Smooth muscle cell (in vitro differentiated cells): Measurements from ENCODE around the gene EWSR1. TPM values are rescaled to one million over a fixed set of nuclear protein-coding genes. Genes with fewer than 3 reads are reported as not detected.

Experiments used
- DNase-seq: peaks from one replicate; lab custom pipeline; 2025; ENCODE audit not compliant: unreplicated experiment; lab: John Stamatoyannopoulos, UW
- H2AFZ ChIP-seq: fragments of 200-600 bp; sonication (generic); 2 replicates; pipeline ENCODE4 v1.6.0; 2016; ENCODE audit warnings: antibody characterized with exemption, low read depth, mild to moderate bottlenecking
- H3F3A ChIP-seq: fragments of 200-600 bp; sonication (generic); 2 replicates; pipeline ENCODE4 v1.6.0; 2017; ENCODE audit warnings: antibody characterized with exemption, low read depth
- H3K27ac ChIP-seq: fragments of 200-600 bp; sonication (generic); 2 replicates; pipeline ENCODE4 v1.5.1; 2016; ENCODE audit warnings: low read depth, mild to moderate bottlenecking
- H3K27me3 ChIP-seq: fragments of 200-600 bp; sonication (generic); 2 replicates; pipeline ENCODE4 v1.6.1; 2016; ENCODE audit warnings: low read depth, mild to moderate bottlenecking
- H3K36me3 ChIP-seq: fragments of 200-600 bp; sonication (generic); 2 replicates; pipeline ENCODE4 v1.5.1; 2016; ENCODE audit warnings: low read depth
- H3K4me1 ChIP-seq: fragments of 200-600 bp; sonication (generic); 2 replicates; pipeline ENCODE4 v1.5.1; 2016; ENCODE audit warnings: low read depth
- H3K4me2 ChIP-seq: fragments of 200-600 bp; sonication (generic); 2 replicates; pipeline ENCODE4 v1.6.0; 2016; ENCODE audit warnings: mild to moderate bottlenecking
- H3K4me3 ChIP-seq: fragments of 200-600 bp; sonication (generic); 2 replicates; pipeline ENCODE4 v1.5.1; 2016; ENCODE audit warnings: mild to moderate bottlenecking
- H3K79me2 ChIP-seq: fragments of 200-600 bp; sonication (generic); 2 replicates; pipeline ENCODE4 v1.6.0; 2016; ENCODE audit warnings: low read depth, mild to moderate bottlenecking
- H3K9ac ChIP-seq: fragments of 200-600 bp; sonication (generic); 2 replicates; pipeline ENCODE4 v1.6.0; 2016; ENCODE audit warnings: low read depth
- H3K9me3 ChIP-seq: fragments of 200-600 bp; sonication (generic); replicated peaks from 2 replicates; pipeline ENCODE4 v1.5.1; 2016; ENCODE audit warnings: low read depth
- H4K20me1 ChIP-seq: fragments of 200-600 bp; sonication (generic); 2 replicates; pipeline ENCODE4 v1.6.0; 2016; ENCODE audit warnings: low read depth
- WGBS: methylation state at CpG from one replicate; pipeline ENCODE4 v1.1.7; 2016; ENCODE audit warnings: low lambda C conversion rate; 5-methylcytosine and 5-hydroxymethylcytosine counted together
- polyA plus RNA-seq: library from polyadenylated mRNA; unstranded; fragments of >200 nt; fragmentation: Nextera tagmentation; extraction: Ambion mirVana; gene quantifications from 2 replicates; pipeline ENCODE4 v1.2.1, GENCODE V29; 2016
- total RNA-seq: library from RNA; depleted of rRNA; stranded (reverse); fragments of >200 nt; gene quantifications from 2 replicates; pipeline ENCODE4 v1.2.3, GENCODE V29; 2014
- TF ChIP-seq, protein P1 (sequence below): fragments of 200-600 bp; sonication (generic); IDR thresholded peaks from 2 replicates; pipeline ENCODE4 v1.5.1; 2017; ENCODE audit warnings: borderline replicate concordance, mild to moderate bottlenecking, antibody characterized with exemption; ENCODE audit not compliant: insufficient read depth, poor library complexity, severe bottlenecking

The EWSR1 gene
- total and polyA plus RNA-seq, 2 experiments from 2014 or later, result 164 to 197 TPM

- Histone ChIP-seq H3F3A (no peaks in the 10 kb centered on the region), H2AFZ (no peak overlapping the region), H3K9me3 (no peaks in the 10 kb centered on the region), H3K4me3 (no peak overlapping the region), H3K4me1 (no peaks in the 10 kb centered on the region), H3K27me3 (no peaks in the 10 kb centered on the region), H3K9ac (no peak overlapping the region), H3K4me2 (no peak overlapping the region), H3K27ac (no peak overlapping the region), H3K79me2 (no peaks in the 10 kb centered on the region), H4K20me1 (no peaks in the 10 kb centered on the region), H3K36me3 (no peaks in the 10 kb centered on the region)
- WGBS, result 82% methylated on average over 8 of the region's 8 CpGs
- TF ChIP-seq, protein P1, sequence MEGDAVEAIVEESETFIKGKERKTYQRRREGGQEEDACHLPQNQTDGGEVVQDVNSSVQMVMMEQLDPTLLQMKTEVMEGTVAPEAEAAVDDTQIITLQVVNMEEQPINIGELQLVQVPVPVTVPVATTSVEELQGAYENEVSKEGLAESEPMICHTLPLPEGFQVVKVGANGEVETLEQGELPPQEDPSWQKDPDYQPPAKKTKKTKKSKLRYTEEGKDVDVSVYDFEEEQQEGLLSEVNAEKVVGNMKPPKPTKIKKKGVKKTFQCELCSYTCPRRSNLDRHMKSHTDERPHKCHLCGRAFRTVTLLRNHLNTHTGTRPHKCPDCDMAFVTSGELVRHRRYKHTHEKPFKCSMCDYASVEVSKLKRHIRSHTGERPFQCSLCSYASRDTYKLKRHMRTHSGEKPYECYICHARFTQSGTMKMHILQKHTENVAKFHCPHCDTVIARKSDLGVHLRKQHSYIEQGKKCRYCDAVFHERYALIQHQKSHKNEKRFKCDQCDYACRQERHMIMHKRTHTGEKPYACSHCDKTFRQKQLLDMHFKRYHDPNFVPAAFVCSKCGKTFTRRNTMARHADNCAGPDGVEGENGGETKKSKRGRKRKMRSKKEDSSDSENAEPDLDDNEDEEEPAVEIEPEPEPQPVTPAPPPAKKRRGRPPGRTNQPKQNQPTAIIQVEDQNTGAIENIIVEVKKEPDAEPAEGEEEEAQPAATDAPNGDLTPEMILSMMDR, result no peak
- no peak for DNase-seq
These were observed 57.3 kb downstream of the EWSR1 start for GRCh38 chr22:29325356-29325755.

GRCh38 chr22:29325785-29326315 lies 57.8 kb downstream of the EWSR1 start:
- Histone ChIP-seq H3K27me3 (no peaks in the 10 kb centered on the region), H3K79me2 (no peaks in the 10 kb centered on the region), H3K4me3 (no peak overlapping the region), H3K27ac (no peak overlapping the region), H3K9me3 (no peaks in the 10 kb centered on the region), H3K9ac (no peak overlapping the region), H3K4me2 (no peak overlapping the region), H3F3A (no peaks in the 10 kb centered on the region), H3K36me3 (no peaks in the 10 kb centered on the region), H4K20me1 (no peaks in the 10 kb centered on the region), H2AFZ (no peak overlapping the region), H3K4me1 (no peaks in the 10 kb centered on the region)
- no peak for DNase-seq
- WGBS, result 94% methylated on average over 9 of the region's 9 CpGs
- TF ChIP-seq, protein P1, result no peak

GRCh38 chr22:29326481-29326880 lies 58.4 kb downstream of the EWSR1 start:
- H3K36me3 ChIP-seq, result no peaks in the 10 kb centered on the region
- no peak for DNase-seq
- H4K20me1 ChIP-seq, result no peaks in the 10 kb centered on the region
- no peak overlapping the region for H3K4me3 ChIP-seq
- no peaks in the 10 kb centered on the region for H3K4me1 ChIP-seq
- H3K9me3 ChIP-seq, result no peaks in the 10 kb centered on the region
- H2AFZ ChIP-seq, result no peak overlapping the region
- H3K27ac ChIP-seq, result no peak overlapping the region
- TF ChIP-seq, protein P1, result no peak
- no peak overlapping the region for H3K4me2 ChIP-seq
- no peaks in the 10 kb centered on the region for H3K27me3 ChIP-seq
- 92% methylated on average over 10 of the region's 10 CpGs for WGBS
- H3K9ac ChIP-seq, result no peak overlapping the region
- no peaks in the 10 kb centered on the region for H3F3A ChIP-seq
- no peaks in the 10 kb centered on the region for H3K79me2 ChIP-seq

GRCh38 chr22:29327089-29327764 lies 59.2 kb downstream of the EWSR1 start:
- Histone ChIP-seq H3K9ac (no peak overlapping the region), H3K4me2 (no peak overlapping the region), H3K9me3 (no peaks in the 10 kb centered on the region), H3K36me3 (no peaks in the 10 kb centered on the region), H2AFZ (no peak overlapping the region), H3K4me1 (no peaks in the 10 kb centered on the region), H4K20me1 (no peaks in the 10 kb centered on the region), H3K4me3 (no peak overlapping the region), H3K79me2 (no peaks in the 10 kb centered on the region), H3K27ac (no peak overlapping the region), H3K27me3 (no peaks in the 10 kb centered on the region), H3F3A (no peaks in the 10 kb centered on the region)
- WGBS, result 98% methylated on average over 14 of the region's 15 CpGs
- TF ChIP-seq, protein P1, result no peak
- no peak for DNase-seq
